BLaER1 treated with 17β-estradiol and CSF1 and Interleukin-3, amounts not matched to agents 10 nM and 100 nM (cell line): ENCODE data around the gene SIRPB1.
A peak's percentile ranks its signal among the peaks of the same experiment; 100 is the strongest.
"Not testable (repeated sequence)": the region's sequence is repeated elsewhere in the genome, so short reads cannot be mapped to it uniquely, and the experiment has no call there.

Experiments used
- H3K27ac ChIP-seq, 11 experiments: shearing (Covaris generic); formaldehyde crosslinking; 2 replicates each; pipeline ENCODE4 v1.8.1; 2022
- H3K27me3 ChIP-seq, 11 experiments: shearing (Covaris generic); formaldehyde crosslinking; 2 replicates each; pipeline ENCODE4 v1.8.1; 2022
- H3K36me3 ChIP-seq, 11 experiments: shearing (Covaris generic); formaldehyde crosslinking; 2 replicates each; pipeline ENCODE4 v1.8.1; 2022
- H3K4me1 ChIP-seq, 10 experiments: shearing (Covaris generic); formaldehyde crosslinking; 2 replicates each; pipeline ENCODE4 v1.8.1; 2022
- H3K4me2 ChIP-seq, 11 experiments: shearing (Covaris generic); formaldehyde crosslinking; 2 replicates each; pipeline ENCODE4 v1.8.1; 2022
- H3K4me3 ChIP-seq, 10 experiments: shearing (Covaris generic); formaldehyde crosslinking; 2 replicates each; pipeline ENCODE4 v1.8.1; 2022
- H3K9ac ChIP-seq, 11 experiments: shearing (Covaris generic); formaldehyde crosslinking; 2 replicates each; pipeline ENCODE4 v1.8.1; 2022
- H3K9me3 ChIP-seq, 11 experiments: shearing (Covaris generic); formaldehyde crosslinking; replicated peaks in 1 of 11; 2 replicates each; pipeline ENCODE4 v1.8.1; 2022
- H4K20me1 ChIP-seq, 11 experiments: shearing (Covaris generic); formaldehyde crosslinking; 2 replicates each; pipeline ENCODE4 v1.8.1; 2022
- Cebpa-rat ChIP-seq, 11 experiments: shearing (Covaris generic); IDR thresholded peaks; 2 replicates each; pipeline ENCODE4 v1.8.1; 2022

The SIRPB1 gene

DNA sequence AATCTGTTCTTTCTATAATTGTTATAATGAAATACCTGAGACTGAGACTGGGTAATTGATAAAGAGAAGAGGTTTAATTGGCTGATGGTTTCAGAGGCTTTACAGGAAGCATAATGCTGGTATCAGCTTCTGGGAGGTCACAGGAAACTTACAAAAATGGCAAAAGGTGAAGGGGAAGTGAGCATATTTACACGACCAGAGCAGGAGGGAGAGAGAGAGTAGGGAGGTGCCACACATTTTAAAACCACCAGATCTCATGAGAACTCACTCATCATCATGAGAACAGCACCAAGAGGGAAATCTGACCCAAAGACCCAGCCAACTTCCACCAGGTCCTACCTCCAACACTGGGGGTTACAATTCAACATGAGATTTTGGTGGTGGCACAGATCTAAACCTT is 2.6 kb upstream of the SIRPB1 start:
- no peak for TF ChIP-seq Cebpa-rat (IDR thresholded peaks at IDR 0.05)
- Histone ChIP-seq H3K27ac (no peak overlapping the region), H3K36me3 (peaks cover 0 to 8% (median 0%) of the 10 kb centered on the region in 11 experiments; a peak in 2 of 22 replicates), H3K9me3 (peaks cover 8 to 17% (median 13%) of the 10 kb centered on the region in 11 experiments; a peak in 20 of 22 replicates), H4K20me1 (no peaks in the 10 kb centered on the region), H3K27me3 (no peaks in the 10 kb centered on the region), H3K4me3 (no peak overlapping the region), H3K4me1 (peaks cover 18 to 85% (median 53%) of the 10 kb centered on the region in 10 experiments), H3K9ac (no peak overlapping the region), H3K4me2 (peak overlapping the region in 10 of 11 experiments; percentile 4 to 85 (median 48); a peak in 17 of 22 replicates)

DNA sequence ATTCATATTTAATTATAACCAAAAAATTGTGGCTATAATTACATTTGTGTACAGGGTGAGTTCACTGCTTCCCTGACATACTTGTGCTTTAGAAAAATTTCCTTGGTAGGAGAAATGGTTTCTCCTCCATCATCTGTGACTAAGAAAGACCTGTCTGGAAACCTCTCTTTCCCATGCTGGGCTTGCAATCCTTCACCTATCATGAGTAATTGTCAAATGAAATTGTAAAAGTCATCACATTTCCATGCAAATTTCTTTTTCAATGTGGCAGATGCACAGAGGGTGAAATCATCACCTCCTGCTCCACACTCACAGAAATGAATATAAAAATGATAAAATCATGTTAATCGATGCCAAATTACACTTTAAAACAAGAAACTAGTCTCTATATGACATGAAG is 1.5 kb upstream of the SIRPB1 start:
- H3K4me1 ChIP-seq = peaks cover 18 to 85% (median 50%) of the 10 kb centered on the region in 10 experiments
- H3K27me3 ChIP-seq = no peaks in the 10 kb centered on the region
- peaks cover 0 to 8% (median 0%) of the 10 kb centered on the region in 11 experiments; a peak in 2 of 22 replicates for H3K36me3 ChIP-seq
- TF ChIP-seq Cebpa-rat (IDR thresholded peaks at IDR 0.05) = no peak
- H3K27ac ChIP-seq = peak overlapping the region in 1 of 11 experiments; percentile 82; a peak in 1 of 22 replicates
- H4K20me1 ChIP-seq = no peaks in the 10 kb centered on the region
- H3K4me3 ChIP-seq = no peak overlapping the region
- no peak overlapping the region for H3K9ac ChIP-seq
- H3K9me3 ChIP-seq = peaks cover 8 to 23% (median 13%) of the 10 kb centered on the region in 11 experiments; a peak in 20 of 22 replicates
- H3K4me2 ChIP-seq = peak overlapping the region in 7 of 11 experiments; percentile 84 to 96 (median 90); a peak in 11 of 22 replicates

GRCh38 chr20:1618954-1619540 is 762 bp downstream of the SIRPB1 start:
- Histone ChIP-seq H3K36me3 (peaks cover 0 to 8% (median 0%) of the 10 kb centered on the region in 11 experiments; a peak in 2 of 22 replicates), H3K27me3 (no peaks in the 10 kb centered on the region), H3K4me1 (peaks cover 18 to 74% (median 48%) of the 10 kb centered on the region in 10 experiments), H4K20me1 (no peaks in the 10 kb centered on the region), H3K9me3 (peaks cover 8 to 35% (median 13%) of the 10 kb centered on the region in 11 experiments; a peak in 20 of 22 replicates), H3K4me2 (peak overlapping the region; percentile 71 to 96 (median 85)), H3K9ac (peak overlapping the region in 6 of 11 experiments; percentile 59 to 73 (median 68); a peak in 9 of 22 replicates), H3K27ac (peak overlapping the region in 9 of 11 experiments; percentile 63 to 84 (median 75); a peak in 18 of 22 replicates), H3K4me3 (peak overlapping the region in 6 of 10 experiments; percentile 14 to 61 (median 45); a peak in 9 of 20 replicates)
- TF ChIP-seq Cebpa-rat (IDR thresholded peaks at IDR 0.05) = no peak

DNA sequence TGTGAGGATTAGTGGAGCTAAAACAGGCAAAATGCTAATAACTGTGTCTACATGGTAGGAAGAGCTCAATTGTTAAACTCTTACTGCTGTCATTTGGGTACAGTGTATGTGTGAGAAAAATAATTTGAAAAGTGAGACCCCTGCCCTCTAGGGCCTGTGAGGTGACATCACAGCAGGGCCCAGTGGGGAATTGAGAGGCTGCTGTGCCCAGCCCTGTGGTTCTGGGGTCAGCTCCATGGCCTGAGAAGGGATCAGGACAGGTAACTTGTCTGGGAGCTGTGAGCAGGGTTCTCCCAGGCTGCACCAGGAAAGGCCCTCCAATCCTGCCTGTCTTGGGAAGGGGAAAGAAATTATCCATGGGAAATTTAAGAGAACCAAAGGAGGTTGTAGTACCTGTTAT is 1.3 kb downstream of the SIRPB1 start:
- peaks cover 0 to 8% (median 0%) of the 10 kb centered on the region in 11 experiments; a peak in 2 of 22 replicates for H3K36me3 ChIP-seq
- peaks cover 18 to 68% (median 46%) of the 10 kb centered on the region in 10 experiments for H3K4me1 ChIP-seq
- peak overlapping the region in 4 of 11 experiments; percentile 70 to 84 (median 78); a peak in 7 of 22 replicates for H3K27ac ChIP-seq
- H3K4me2 ChIP-seq = peak overlapping the region in 7 of 11 experiments; percentile 84 to 96 (median 90); a peak in 13 of 22 replicates
- H3K9me3 ChIP-seq = peaks cover 8 to 40% (median 13%) of the 10 kb centered on the region in 11 experiments; a peak in 20 of 22 replicates
- peak overlapping the region in 6 of 10 experiments; percentile 14 to 61 (median 45); a peak in 5 of 20 replicates for H3K4me3 ChIP-seq
- no peaks in the 10 kb centered on the region for H3K27me3 ChIP-seq
- no peak for TF ChIP-seq Cebpa-rat (IDR thresholded peaks at IDR 0.05)
- no peaks in the 10 kb centered on the region for H4K20me1 ChIP-seq
- no peak overlapping the region for H3K9ac ChIP-seq

- no peak for TF ChIP-seq Cebpa-rat (IDR thresholded peaks at IDR 0.05)
Observed at GRCh38 chr20:1616858-1617434, 2.9 kb downstream of the SIRPB1 start.

GRCh38 chr20:1610404-1610803 is 9.4 kb downstream of the SIRPB1 start:
- H3K9ac ChIP-seq, H3K4me2 ChIP-seq, H3K27me3 ChIP-seq, H3K27ac ChIP-seq, H3K36me3 ChIP-seq, H3K4me3 ChIP-seq, H4K20me1 ChIP-seq, H3K4me1 ChIP-seq: not testable (repeated sequence)
- H3K9me3 ChIP-seq = peaks cover 0 to 17% (median 0%) of the 10 kb centered on the region in 11 experiments; a peak in 4 of 22 replicates

More at GRCh38 chr20:1616858-1617434, 2.9 kb downstream of the SIRPB1 start:
- Histone ChIP-seq H3K4me3 (no peak overlapping the region), H3K4me2 (peak overlapping the region in 6 of 11 experiments; percentile 13 to 61 (median 39); a peak in 8 of 22 replicates), H4K20me1 (no peaks in the 10 kb centered on the region), H3K27ac (no peak overlapping the region), H3K4me1 (peaks cover 18 to 54% (median 37%) of the 10 kb centered on the region in 10 experiments), H3K9me3 (peaks cover 8 to 40% (median 13%) of the 10 kb centered on the region in 11 experiments; a peak in 20 of 22 replicates), H3K27me3 (no peaks in the 10 kb centered on the region), H3K9ac (no peak overlapping the region), H3K36me3 (peaks cover 0 to 8% (median 0%) of the 10 kb centered on the region in 11 experiments; a peak in 2 of 22 replicates)

- H4K20me1 ChIP-seq, H3K27me3 ChIP-seq, H3K4me3 ChIP-seq, H3K9me3 ChIP-seq, H3K36me3 ChIP-seq, H3K9ac ChIP-seq, H3K4me2 ChIP-seq, H3K4me1 ChIP-seq, H3K27ac ChIP-seq: not testable (repeated sequence)
Observed at GRCh38 chr20:1608678-1609347, 11.0 kb downstream of the SIRPB1 start.

DNA sequence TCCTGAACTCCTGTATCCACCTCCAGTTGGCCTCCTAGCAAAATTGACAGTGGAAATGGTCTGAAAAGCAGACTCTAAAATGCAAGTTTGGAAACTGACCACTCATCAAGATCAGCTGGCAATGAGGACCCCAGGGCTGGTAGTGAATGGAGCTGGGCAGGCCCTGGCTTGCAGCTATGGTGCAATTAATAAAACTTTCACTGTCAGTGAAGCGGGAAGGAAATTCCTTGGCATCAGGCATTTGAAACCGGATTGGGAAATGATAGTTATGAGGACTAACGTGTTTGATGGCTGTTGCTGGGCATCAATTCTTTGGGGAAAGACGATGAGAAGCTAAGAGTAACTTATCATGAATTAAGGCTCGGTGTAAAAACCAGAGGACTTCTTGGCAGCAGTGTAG is 19.1 kb downstream of the SIRPB1 start:
- H3K27me3 ChIP-seq = no peaks in the 10 kb centered on the region

More for the DNA sequence above, 19.1 kb downstream of the SIRPB1 start:
- H3K4me1 ChIP-seq = peaks cover 0 to 25% (median 2%) of the 10 kb centered on the region in 10 experiments; a peak in 14 of 20 replicates
- H4K20me1 ChIP-seq = no peaks in the 10 kb centered on the region
- H3K9ac ChIP-seq = no peak overlapping the region
- H3K9me3 ChIP-seq = no peaks in the 10 kb centered on the region
- no peak overlapping the region for H3K27ac ChIP-seq
- H3K36me3 ChIP-seq = no peaks in the 10 kb centered on the region
- no peak overlapping the region for H3K4me2 ChIP-seq
- no peak for TF ChIP-seq Cebpa-rat (IDR thresholded peaks at IDR 0.05)
- no peak overlapping the region for H3K4me3 ChIP-seq
